ENCODE results near the gene ABL1. TPM values are rescaled to one million over a fixed set of nuclear protein-coding genes. Genes with fewer than 3 reads are reported as not detected.

ABL1 gene
- total RNA-seq, 1 donor from 2014 or later, result 121 TPM

DNA sequence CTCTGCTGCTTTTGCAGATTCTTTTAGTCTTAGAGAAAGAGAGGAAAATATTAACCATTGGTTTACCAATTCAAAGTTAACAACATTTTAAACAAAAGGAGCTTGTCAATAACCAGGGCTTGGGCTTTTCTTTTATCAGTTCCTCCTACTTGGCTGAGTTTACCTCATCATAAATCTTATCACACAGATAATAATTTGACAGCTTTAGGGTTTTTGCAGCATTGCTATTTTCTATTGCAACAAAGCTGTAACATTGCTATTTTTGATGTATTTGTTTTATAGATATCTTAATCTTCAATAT, 9.8 kb upstream of the ABL1 start:
- Mint-ChIP-seq H3K36me3 (ENCODE audit: low read depth, unreplicated experiment) (peaks cover 9% of the 10 kb centered on the region), H3K9me3 (ENCODE audit: unreplicated experiment) (no peaks in the 10 kb centered on the region), H3K4me1 (ENCODE audit: unreplicated experiment) (peaks cover 37% of the 10 kb centered on the region), H3K27me3 (ENCODE audit: unreplicated experiment) (peaks cover 3% of the 10 kb centered on the region), H3K4me3 (ENCODE audit: unreplicated experiment) (no peak overlapping the region), H3K27ac (ENCODE audit: unreplicated experiment) (peak overlapping the region; percentile 91)
- TF ChIP-seq, protein P1, sequence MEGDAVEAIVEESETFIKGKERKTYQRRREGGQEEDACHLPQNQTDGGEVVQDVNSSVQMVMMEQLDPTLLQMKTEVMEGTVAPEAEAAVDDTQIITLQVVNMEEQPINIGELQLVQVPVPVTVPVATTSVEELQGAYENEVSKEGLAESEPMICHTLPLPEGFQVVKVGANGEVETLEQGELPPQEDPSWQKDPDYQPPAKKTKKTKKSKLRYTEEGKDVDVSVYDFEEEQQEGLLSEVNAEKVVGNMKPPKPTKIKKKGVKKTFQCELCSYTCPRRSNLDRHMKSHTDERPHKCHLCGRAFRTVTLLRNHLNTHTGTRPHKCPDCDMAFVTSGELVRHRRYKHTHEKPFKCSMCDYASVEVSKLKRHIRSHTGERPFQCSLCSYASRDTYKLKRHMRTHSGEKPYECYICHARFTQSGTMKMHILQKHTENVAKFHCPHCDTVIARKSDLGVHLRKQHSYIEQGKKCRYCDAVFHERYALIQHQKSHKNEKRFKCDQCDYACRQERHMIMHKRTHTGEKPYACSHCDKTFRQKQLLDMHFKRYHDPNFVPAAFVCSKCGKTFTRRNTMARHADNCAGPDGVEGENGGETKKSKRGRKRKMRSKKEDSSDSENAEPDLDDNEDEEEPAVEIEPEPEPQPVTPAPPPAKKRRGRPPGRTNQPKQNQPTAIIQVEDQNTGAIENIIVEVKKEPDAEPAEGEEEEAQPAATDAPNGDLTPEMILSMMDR (IDR thresholded peaks at IDR 0.05; ENCODE audit: unreplicated experiment), result no peak
- DNase-seq (ENCODE audit: low spot score), result no peak

DNA sequence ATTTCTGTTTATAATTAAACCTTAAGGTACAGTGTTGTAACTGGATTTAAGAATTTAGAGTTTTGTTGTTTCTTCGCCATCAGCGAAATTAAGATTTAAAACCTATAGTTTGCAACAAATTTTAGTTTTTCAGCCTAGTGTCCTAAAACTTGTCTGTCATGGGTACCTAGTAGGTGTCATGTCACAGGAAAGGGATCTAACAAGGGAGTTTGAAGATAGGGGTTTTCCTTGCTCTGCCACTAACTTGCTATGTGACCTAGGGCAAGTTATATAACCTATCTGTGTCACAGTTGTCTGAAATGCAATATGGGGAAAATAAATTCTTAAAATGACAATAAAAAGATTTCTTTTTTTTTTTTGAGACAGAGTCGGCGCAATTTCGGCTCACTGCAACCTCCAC, 9.2 kb upstream of the ABL1 start:
- Mint-ChIP-seq H3K36me3 (ENCODE audit: low read depth, unreplicated experiment) (peaks cover 9% of the 10 kb centered on the region), H3K9me3 (ENCODE audit: unreplicated experiment) (no peaks in the 10 kb centered on the region), H3K4me1 (ENCODE audit: unreplicated experiment) (peaks cover 37% of the 10 kb centered on the region), H3K27ac (ENCODE audit: unreplicated experiment) (peak overlapping the region; percentile 26), H3K27me3 (ENCODE audit: unreplicated experiment) (peaks cover 3% of the 10 kb centered on the region), H3K4me3 (ENCODE audit: unreplicated experiment) (no peak overlapping the region)
- TF ChIP-seq, protein P1 (IDR thresholded peaks at IDR 0.05; ENCODE audit: unreplicated experiment), result no peak
- no peak for DNase-seq (ENCODE audit: low spot score)

DNA sequence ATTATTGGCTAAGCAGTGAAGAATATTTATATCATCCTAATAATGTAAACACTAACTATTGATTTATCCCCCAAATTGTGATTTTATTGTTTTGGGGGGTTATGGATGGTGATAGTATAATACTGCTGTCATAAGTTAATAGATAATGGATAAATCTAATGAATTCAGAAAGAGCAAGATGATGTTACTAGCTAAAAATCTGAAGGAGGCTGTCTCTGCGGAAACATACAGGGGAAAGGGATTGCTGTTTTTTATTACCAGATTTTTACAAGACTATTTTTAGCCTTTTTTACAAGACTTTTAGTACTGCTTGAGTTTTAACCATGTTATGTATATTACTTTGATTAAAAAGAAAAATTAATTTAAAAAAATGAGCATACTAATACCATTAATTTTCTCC, 5.3 kb upstream of the ABL1 start:
- TF ChIP-seq, protein P1 (IDR thresholded peaks at IDR 0.05; ENCODE audit: unreplicated experiment), result no peak
- H3K4me1 Mint-ChIP-seq (ENCODE audit: unreplicated experiment), result peaks cover 33% of the 10 kb centered on the region
- H3K9me3 Mint-ChIP-seq (ENCODE audit: unreplicated experiment), result no peaks in the 10 kb centered on the region
- no peak overlapping the region for H3K4me3 Mint-ChIP-seq (ENCODE audit: unreplicated experiment)
- H3K36me3 Mint-ChIP-seq (ENCODE audit: low read depth, unreplicated experiment), result peaks cover 9% of the 10 kb centered on the region
- no peak overlapping the region for H3K27ac Mint-ChIP-seq (ENCODE audit: unreplicated experiment)
- DNase-seq (ENCODE audit: low spot score), result no peak
- H3K27me3 Mint-ChIP-seq (ENCODE audit: unreplicated experiment), result peaks cover 4% of the 10 kb centered on the region

DNA sequence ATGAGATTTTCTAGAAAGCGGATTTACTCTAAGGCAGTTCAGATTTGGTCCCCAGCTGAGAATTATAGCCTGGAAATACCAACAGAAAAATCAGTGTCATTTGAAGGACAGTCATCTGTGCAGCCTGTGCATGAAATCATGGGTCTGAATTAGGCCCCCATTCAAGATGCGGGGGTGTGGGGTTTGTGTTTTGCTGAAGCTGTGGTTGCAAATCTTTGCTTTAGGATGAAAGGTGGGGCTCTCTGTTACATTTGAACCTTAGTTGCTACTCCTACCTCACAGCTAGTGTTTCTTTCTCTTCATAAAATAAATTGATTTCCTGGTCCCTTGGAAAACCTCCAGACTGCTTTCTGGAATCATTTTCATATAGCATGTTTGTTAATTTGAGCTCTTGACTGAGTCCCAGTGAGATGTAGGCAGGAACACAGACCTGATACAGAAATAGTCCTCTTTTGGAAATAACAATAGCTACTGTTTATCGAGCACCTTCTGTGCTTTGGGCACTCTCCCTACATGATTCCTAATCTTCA, 4.8 kb upstream of the ABL1 start:
- Mint-ChIP-seq H3K4me1 (ENCODE audit: unreplicated experiment) (peaks cover 28% of the 10 kb centered on the region), H3K4me3 (ENCODE audit: unreplicated experiment) (no peak overlapping the region), H3K9me3 (ENCODE audit: unreplicated experiment) (no peaks in the 10 kb centered on the region), H3K36me3 (ENCODE audit: low read depth, unreplicated experiment) (peaks cover 9% of the 10 kb centered on the region), H3K27me3 (ENCODE audit: unreplicated experiment) (peaks cover 4% of the 10 kb centered on the region), H3K27ac (ENCODE audit: unreplicated experiment) (no peak overlapping the region)
- TF ChIP-seq, protein P1 (IDR thresholded peaks at IDR 0.05; ENCODE audit: unreplicated experiment), result no peak
- no peak for DNase-seq (ENCODE audit: low spot score)

DNA sequence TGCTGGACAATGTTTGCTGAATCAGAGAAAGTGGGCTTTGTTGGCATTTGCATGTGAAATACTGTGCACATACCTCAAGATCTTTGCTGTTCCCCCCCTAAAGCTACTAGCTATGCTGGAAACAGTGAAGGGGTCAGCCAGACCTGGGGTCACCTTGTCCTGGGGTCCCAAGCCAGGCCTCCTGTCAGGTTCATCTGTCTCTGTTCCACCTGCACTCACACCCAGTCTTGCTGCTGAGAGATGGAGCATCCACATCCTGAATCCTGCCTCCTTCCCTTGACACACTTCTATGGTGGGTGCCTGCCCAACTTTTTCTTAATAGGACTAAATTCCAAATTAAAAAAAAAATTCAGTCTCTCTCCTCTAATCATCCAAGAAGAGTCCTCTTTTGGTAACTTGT, 4.0 kb upstream of the ABL1 start:
- H3K27ac Mint-ChIP-seq (ENCODE audit: unreplicated experiment), result no peak overlapping the region
- no peaks in the 10 kb centered on the region for H3K9me3 Mint-ChIP-seq (ENCODE audit: unreplicated experiment)
- no peak for DNase-seq (ENCODE audit: low spot score)
- no peak overlapping the region for H3K4me3 Mint-ChIP-seq (ENCODE audit: unreplicated experiment)
- peaks cover 6% of the 10 kb centered on the region for H3K27me3 Mint-ChIP-seq (ENCODE audit: unreplicated experiment)
- peaks cover 29% of the 10 kb centered on the region for H3K4me1 Mint-ChIP-seq (ENCODE audit: unreplicated experiment)
- peaks cover 9% of the 10 kb centered on the region for H3K36me3 Mint-ChIP-seq (ENCODE audit: low read depth, unreplicated experiment)
- TF ChIP-seq, protein P1 (IDR thresholded peaks at IDR 0.05; ENCODE audit: unreplicated experiment), result no peak

Data from endothelial cell (in vitro differentiated cells).